ENCODE data around the gene FITM1. TPM values are rescaled to one million over a fixed set of nuclear protein-coding genes. Genes with fewer than 3 reads are reported as not detected.

The FITM1 gene
- total and polyA plus RNA-seq, 11 donors = 43.3 to 276 (median 107) TPM

DNA sequence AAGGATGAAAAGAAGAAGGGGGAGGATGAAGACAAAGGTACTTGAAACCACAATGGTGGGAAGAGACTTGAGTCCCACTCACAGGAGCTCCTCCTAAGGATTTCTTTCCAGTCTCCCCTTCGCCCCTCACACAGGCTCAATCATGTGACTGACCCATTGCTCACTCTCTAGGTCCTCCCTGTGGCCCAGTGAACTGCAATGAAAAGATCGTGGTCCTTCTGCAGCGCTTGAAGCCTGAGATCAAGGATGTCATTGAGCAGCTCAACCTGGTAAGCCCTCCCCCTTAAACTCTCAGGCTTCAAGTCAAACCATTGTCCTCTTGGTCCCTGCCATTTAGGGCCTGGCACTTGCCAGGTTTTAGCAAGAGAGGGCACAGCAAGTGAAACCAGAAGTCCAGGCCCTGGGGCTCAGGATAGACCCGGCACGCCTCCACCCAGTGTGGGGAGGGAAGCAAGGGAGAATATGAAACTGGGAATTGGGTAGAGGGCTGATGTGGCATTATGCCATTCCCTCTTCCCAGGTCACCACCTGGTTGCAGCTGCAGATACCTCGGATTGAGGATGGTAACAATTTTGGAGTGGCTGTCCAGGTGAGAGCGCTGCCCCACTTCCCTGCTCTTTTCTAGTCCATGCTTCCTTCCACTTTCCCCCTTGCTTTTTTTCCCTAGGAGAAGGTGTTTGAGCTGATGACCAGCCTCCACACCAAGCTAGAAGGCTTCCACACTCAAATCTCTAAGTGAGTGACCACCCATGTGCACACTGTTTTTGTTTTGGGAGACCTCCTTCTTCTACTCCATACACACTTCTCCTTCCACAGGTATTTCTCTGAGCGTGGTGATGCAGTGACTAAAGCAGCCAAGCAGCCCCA, 7.3 kb downstream of the FITM1 start:
- intact Hi-C loops (cut with DNase I) = no loop called here
- H3K27ac ChIP-seq = peak overlapping the region in 5 of 12 donors; percentile 22 to 97 (median 95)
- ATAC-seq (no peak), DNase-seq (no peak)
- H3K9me3 ChIP-seq = no peaks in the 10 kb centered on the region
- peak overlapping the region in 3 of 12 donors; percentile 91 to 99 (median 97) for H3K4me3 ChIP-seq
- H3K4me1 ChIP-seq = peaks cover 3 to 66% (median 37%) of the 10 kb centered on the region in 12 donors
- peaks cover 0 to 34% (median 27%) of the 10 kb centered on the region in 9 donors for H3K36me3 ChIP-seq
- WGBS, 4 donors = 88 to 93% (median 90%) methylated on average over 8 of the region's 8 CpGs
- no peak for TF ChIP-seq POLR2A (IDR thresholded peaks at IDR 0.05)
- TF ChIP-seq, protein P1, sequence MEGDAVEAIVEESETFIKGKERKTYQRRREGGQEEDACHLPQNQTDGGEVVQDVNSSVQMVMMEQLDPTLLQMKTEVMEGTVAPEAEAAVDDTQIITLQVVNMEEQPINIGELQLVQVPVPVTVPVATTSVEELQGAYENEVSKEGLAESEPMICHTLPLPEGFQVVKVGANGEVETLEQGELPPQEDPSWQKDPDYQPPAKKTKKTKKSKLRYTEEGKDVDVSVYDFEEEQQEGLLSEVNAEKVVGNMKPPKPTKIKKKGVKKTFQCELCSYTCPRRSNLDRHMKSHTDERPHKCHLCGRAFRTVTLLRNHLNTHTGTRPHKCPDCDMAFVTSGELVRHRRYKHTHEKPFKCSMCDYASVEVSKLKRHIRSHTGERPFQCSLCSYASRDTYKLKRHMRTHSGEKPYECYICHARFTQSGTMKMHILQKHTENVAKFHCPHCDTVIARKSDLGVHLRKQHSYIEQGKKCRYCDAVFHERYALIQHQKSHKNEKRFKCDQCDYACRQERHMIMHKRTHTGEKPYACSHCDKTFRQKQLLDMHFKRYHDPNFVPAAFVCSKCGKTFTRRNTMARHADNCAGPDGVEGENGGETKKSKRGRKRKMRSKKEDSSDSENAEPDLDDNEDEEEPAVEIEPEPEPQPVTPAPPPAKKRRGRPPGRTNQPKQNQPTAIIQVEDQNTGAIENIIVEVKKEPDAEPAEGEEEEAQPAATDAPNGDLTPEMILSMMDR (IDR thresholded peaks at IDR 0.05) = no peak
- H3K27me3 ChIP-seq = no peaks in the 10 kb centered on the region

GRCh38 chr14:24138396-24139271, 8.2 kb downstream of the FITM1 start:
- 79 to 88% (median 82%) methylated on average over 13 of the region's 13 CpGs for WGBS, 4 donors
- H3K27me3 ChIP-seq = no peaks in the 10 kb centered on the region
- no peak overlapping the region for H3K4me3 ChIP-seq
- intact Hi-C loops (cut with DNase I) = no loop called here
- no peak for TF ChIP-seq POLR2A (IDR thresholded peaks at IDR 0.05)
- no peak for ATAC-seq
- no peak for DNase-seq
- peaks cover 3 to 72% (median 37%) of the 10 kb centered on the region in 12 donors for H3K4me1 ChIP-seq
- no peaks in the 10 kb centered on the region for H3K9me3 ChIP-seq
- peaks cover 0 to 42% (median 30%) of the 10 kb centered on the region in 9 donors for H3K36me3 ChIP-seq
- peak overlapping the region in 3 of 12 donors; percentile 22 to 97 (median 28) for H3K27ac ChIP-seq

- intact Hi-C loops (cut with DNase I) = no loop called here
- 86 to 91% (median 89%) methylated on average over 9 of the region's 9 CpGs for WGBS, 4 donors
- TF ChIP-seq, protein P1 (IDR thresholded peaks at IDR 0.05) = no peak
- no peak for TF ChIP-seq POLR2A (IDR thresholded peaks at IDR 0.05)
- peak overlapping the region in 5 of 12 donors; percentile 66 to 92 (median 83) for H3K4me3 ChIP-seq
- peak overlapping the region in 4 of 12 donors; percentile 5 to 97 (median 59) for H3K27ac ChIP-seq
- H3K36me3 ChIP-seq = peaks cover 0 to 49% (median 37%) of the 10 kb centered on the region in 9 donors
- no peak for ATAC-seq
- no peaks in the 10 kb centered on the region for H3K27me3 ChIP-seq
- peaks cover 3 to 80% (median 37%) of the 10 kb centered on the region in 12 donors for H3K4me1 ChIP-seq
- no peaks in the 10 kb centered on the region for H3K9me3 ChIP-seq
- no peak for DNase-seq
These were observed 8.9 kb downstream of the FITM1 start for GRCh38 chr14:24139272-24139934.

Data from heart left ventricle (tissue), 16 donors.